A549 (cell line): Measurements from ENCODE around the gene SV2C.

Source experiments
- RNF2 ChIP-seq: fragments of 200-600 bp; sonication (generic); IDR thresholded peaks from 2 replicates; pipeline ENCODE4 v1.6.1; 2016; ENCODE audit warnings: low read depth, mild to moderate bottlenecking, antibody characterized with exemption, moderate library complexity, borderline replicate concordance
- ZNF302 ChIP-seq: fragments of 250-450 bp; sonication (Bioruptor Pico); IDR thresholded peaks from 2 replicates; pipeline ENCODE4 v1.9.0; 2021; ENCODE audit warnings: inconsistent platforms, mild to moderate bottlenecking, moderate library complexity
- TF ChIP-seq, protein P1 (sequence below): fragments of >200 bp; sonication (Bioruptor Twin); formaldehyde crosslinking; IDR thresholded peaks from 3 replicates; pipeline ENCODE4 v1.5.1; 2016

DNA sequence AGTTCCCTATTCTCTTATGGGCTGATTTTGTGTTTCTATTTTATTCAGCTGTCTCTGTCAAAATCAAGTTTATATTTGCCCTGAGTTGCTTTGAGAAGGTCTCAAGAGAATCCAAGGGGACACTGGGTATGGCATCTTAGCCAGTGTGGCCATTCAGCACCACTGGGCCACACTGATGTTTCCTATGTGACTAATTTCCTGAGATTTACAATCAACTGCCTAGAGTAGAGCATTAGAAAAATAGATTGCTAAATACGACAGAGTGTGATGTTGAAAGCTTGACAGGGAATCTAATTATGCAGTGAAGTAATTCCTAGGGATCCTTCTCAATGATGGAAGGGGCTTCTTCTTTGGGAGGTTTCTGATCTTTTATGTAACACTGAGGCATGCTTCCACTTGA is 141.7 kb downstream of the SV2C start:
- TF ChIP-seq, protein P1, sequence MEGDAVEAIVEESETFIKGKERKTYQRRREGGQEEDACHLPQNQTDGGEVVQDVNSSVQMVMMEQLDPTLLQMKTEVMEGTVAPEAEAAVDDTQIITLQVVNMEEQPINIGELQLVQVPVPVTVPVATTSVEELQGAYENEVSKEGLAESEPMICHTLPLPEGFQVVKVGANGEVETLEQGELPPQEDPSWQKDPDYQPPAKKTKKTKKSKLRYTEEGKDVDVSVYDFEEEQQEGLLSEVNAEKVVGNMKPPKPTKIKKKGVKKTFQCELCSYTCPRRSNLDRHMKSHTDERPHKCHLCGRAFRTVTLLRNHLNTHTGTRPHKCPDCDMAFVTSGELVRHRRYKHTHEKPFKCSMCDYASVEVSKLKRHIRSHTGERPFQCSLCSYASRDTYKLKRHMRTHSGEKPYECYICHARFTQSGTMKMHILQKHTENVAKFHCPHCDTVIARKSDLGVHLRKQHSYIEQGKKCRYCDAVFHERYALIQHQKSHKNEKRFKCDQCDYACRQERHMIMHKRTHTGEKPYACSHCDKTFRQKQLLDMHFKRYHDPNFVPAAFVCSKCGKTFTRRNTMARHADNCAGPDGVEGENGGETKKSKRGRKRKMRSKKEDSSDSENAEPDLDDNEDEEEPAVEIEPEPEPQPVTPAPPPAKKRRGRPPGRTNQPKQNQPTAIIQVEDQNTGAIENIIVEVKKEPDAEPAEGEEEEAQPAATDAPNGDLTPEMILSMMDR, result no peak
- TF ChIP-seq ZNF302 (CRISPR knock-in tag), result no peak
- TF ChIP-seq RNF2, result no peak
